IPS-11a (cell line): ENCODE results near the gene MAPK11.

Source experiments
- H3K4me3 ChIP-seq: one replicate; pipeline ENCODE4 v1.5.1; 2013; ENCODE audit warnings: low read depth, low read length, control low read depth

Gene MAPK11

GRCh38 chr22:50296658-50297490 is 26.7 kb upstream of the MAPK11 start:
- H3K4me3 ChIP-seq, result no peak overlapping the region

DNA sequence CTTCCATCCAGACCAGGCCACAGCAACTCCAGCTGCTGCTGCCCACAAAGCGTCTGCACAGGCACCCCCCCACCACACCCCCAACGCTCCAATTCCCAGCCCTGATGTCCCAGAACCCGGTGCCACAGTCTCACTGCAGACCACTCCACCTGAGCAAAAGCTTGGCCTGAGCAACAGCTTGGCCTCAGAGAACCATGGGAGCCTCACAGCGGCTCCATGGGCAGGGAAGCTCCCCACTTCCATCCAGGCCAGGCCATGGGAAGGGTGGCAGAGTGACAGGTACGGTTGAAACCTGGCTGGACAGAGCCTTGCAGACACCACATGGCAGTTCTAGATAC is 24.1 kb upstream of the MAPK11 start:
- H3K4me3 ChIP-seq, result no peak overlapping the region

- no peak overlapping the region for H3K4me3 ChIP-seq
Measured at GRCh38 chr22:50293441-50294318, 23.5 kb upstream of the MAPK11 start.

DNA sequence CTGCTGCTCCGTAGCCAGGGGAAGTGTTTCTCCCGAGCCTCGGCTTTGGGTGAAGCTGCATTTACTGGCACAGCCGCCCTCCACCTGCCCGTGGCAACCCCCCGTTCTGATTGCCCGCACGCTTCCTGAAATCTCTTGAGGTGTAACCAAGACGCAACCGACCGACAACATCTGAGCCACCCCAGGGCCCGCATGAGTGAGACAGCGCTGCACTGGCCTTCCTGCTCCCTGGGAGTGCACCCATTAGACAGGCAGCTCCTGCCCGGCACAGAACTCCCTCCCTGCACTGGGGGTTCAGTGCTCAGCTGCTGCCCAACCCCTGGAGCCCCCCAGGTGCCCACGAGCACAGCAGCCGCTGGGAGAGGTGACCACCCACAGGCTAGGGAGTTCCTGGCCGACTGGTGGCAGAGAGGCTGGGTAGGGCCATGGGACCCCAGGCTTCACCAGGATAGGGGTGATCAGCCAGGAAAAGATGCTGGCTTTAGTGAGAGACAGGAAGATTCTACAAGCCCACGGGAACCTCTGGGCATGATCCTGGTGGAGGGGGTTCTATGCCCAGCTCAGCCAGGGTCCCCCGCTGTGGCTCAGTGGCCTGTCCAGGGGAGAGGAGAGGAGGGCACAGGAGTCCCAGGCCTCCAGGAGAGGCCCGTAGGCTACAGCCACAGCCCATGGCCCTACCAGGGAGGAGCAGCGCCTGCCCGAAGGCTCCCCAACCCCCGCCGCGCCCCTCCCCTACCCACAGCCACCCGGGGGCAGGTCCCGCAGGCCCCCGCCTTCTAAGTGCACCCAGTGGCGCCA is 22.7 kb upstream of the MAPK11 start:
- no peak overlapping the region for H3K4me3 ChIP-seq

- H3K4me3 ChIP-seq, result no peak overlapping the region
Measured at GRCh38 chr22:50289942-50290630, 19.9 kb upstream of the MAPK11 start.

DNA sequence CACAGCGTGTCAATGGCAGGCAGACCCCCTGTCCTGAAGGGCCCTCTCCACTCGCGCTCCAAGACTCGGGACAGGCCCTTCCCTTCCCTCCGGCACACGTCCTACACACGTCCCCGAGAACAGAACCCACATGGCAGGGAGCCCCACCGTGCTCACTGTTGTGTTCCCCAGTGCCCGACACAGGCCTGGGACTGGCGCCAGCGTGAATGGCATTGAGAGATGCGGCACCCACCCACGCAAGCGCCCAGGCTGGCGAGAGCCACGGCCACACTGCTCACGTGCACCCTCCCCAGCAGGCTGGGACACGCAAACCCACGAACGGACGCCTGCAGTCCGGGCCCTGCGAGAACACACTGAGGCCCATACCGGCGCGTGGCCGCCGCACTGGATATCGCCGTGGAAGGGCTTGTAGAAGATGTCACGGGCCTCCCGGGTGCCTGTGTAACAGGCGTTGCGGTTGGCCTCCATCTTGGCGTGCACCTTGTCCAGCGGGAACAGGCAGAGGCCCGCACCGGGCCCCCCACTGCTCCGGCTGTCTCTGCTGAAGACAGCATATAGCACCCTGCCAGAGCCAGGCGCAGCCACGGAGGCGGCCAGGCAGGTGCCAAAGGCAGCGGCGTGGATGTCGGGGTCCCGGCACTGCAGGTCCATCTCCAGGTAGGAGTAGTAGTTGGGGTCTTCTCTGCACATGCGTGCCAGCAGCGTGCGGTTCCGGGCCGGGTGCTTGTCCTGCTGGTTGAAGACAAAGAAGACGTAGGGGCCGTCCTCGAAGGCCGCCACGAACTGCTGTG is 19.2 kb upstream of the MAPK11 start:
- H3K4me3 ChIP-seq, result no peak overlapping the region

DNA sequence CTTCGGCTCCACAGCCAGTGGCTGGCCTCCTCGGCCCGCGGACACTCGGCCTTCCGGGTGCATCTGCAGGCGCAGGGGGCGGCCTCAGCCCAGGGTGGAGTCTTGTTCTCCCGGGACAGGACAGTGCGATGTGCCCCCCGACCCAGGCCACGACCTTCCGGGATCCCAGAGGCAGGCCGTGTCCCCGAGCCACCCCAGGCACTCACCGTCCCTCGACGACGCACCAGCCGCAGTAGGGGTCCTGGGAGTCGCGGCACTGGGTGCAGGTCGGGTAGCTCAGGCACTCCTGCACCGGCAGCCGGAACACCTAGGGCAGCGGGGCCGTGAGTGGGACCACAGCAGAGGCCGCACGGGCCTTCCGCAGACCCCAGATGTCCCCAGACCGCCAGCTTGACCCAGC is 17.6 kb upstream of the MAPK11 start:
- H3K4me3 ChIP-seq, result no peak overlapping the region

GRCh38 chr22:50286701-50287318 is 16.6 kb upstream of the MAPK11 start:
- H3K4me3 ChIP-seq, result no peak overlapping the region

DNA sequence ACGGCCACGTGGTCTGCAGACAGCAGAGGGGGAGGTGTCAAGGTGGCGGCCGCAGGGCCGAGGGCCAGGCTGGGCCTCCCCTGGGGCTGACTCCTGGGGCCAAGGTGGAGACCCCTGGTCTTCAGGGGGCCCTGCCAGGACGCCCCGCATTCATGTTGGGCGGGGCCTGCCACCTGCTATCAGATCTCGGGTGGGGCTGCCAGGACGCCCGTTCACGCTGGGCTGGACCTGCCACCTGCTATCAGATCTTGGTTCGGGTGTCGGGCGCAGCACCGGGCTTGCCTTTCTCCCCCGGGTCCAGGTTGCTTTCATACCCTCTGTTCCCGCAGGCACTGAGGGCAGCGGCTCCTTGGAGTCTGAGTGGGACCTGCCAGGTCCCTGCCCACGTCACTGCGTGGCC is 16.1 kb upstream of the MAPK11 start:
- no peak overlapping the region for H3K4me3 ChIP-seq

- no peak overlapping the region for H3K4me3 ChIP-seq
Measured at GRCh38 chr22:50285568-50286229, 15.5 kb upstream of the MAPK11 start.

DNA sequence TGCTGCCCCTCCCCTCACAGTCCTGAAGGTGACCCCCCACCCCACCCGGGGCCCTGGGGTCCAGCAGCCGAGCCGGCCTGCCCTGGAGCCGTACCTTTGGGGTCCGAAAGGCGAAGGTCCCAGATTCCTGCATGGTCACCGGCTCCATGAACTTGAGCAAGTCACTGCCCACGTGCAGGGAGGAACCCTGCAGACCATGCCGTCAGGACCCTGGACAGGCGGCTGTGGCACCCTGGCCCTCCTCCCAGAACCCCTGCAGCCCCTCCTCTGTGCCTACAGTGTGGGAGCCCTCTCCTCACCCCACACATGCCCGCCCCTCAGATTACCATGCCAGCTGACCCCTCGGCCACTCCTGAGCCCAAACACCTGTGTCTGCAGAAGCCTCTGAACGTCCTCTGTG is 14.3 kb upstream of the MAPK11 start:
- no peak overlapping the region for H3K4me3 ChIP-seq

- no peak overlapping the region for H3K4me3 ChIP-seq
Measured at GRCh38 chr22:50283821-50284220, 13.6 kb upstream of the MAPK11 start.

DNA sequence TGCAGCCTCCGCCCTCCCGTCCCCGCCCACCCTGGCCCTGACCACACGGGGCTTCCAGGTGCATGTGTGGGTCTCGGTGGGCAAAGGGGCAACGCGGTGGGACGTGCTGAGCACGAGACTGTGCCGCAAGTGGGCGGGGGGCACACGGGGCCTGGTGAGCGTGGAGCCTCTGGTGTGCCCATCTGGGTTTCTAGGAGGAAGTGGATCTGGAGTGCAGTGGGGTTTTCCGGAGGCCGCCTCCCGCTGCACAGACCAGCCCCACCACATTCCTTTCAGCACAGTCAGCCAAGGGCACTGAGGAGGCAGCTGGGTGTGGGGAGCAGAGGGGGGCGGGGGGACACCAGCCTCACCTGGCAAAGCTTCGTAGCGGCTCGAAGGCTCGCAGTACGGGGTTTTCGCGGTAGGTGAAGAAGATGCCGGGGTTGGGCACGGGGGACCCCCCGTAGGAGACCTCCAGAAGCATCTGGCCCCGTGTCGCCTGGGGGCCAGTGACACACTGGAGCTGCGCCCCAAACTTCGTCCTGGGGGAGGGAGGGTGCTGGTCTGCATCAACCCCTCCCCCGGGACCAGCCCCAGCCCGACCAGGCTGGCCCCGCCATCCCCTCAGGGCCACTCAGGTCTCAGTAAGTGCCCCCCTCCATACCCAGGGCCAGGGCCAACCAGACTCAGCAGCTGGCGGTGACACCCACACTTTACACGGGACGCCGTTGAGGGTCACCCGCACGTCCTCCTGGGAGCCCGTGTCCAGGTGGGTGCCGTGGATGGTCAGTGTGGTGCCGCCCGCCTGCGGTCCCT is 12.4 kb upstream of the MAPK11 start:
- no peak overlapping the region for H3K4me3 ChIP-seq

- no peak overlapping the region for H3K4me3 ChIP-seq
Measured at GRCh38 chr22:50281957-50282356, 11.8 kb upstream of the MAPK11 start.

GRCh38 chr22:50281384-50281760 is 11.2 kb upstream of the MAPK11 start:
- no peak overlapping the region for H3K4me3 ChIP-seq

DNA sequence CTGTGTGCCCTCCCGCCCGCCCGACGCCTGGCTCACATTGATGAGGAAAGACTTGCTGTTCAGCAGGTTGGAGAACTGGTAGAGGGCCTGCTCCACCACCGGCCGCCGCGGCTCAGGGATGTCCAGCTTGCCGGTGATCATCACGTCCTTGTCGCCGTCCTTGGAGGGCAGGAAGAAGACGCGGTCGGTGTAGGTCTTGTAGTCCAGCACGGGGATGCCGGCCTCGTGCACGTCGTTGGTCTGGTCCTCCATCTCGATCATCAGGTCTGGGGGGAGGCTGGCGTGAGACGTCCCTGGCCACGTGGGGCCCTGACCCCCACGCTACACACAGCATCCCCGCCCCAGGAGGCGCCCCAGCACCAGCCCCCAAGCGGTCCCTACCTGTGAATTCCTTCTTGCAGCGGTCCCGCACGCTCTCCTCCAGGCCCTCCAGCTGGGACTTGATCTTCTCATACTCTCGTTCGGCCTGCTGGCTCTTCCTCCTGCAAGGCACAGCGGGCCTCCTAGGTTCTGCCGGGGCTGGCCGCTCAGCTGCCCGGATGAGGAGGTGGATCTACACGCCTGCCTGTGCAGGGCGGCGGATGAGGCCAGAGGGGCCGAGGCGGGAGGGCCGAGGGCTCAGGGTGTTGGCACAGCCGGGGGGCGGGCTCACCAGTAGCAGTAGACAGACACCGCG is 10.7 kb upstream of the MAPK11 start:
- no peak overlapping the region for H3K4me3 ChIP-seq

GRCh38 chr22:50280022-50280707 is 10.0 kb upstream of the MAPK11 start:
- H3K4me3 ChIP-seq, result no peak overlapping the region
